OCI-LY3 (cell line): ENCODE measurements around the gene DOP1A.

Experiments used
- EZH2phosphoT487 ChIP-seq: fragments of 200-600 bp; shearing (Covaris generic); IDR thresholded peaks from 2 replicates; pipeline ENCODE4 v1.6.1; 2018; ENCODE audit warnings: antibody characterized with exemption, mixed run types, low read depth
- TF ChIP-seq, protein P1 (sequence below): fragments of 200-600, 300-600 bp; sonication (generic); IDR thresholded peaks from 2 replicates; pipeline ENCODE4 v1.5.1; 2014; ENCODE audit warnings: antibody characterized with exemption, low read length, low read depth

DNA sequence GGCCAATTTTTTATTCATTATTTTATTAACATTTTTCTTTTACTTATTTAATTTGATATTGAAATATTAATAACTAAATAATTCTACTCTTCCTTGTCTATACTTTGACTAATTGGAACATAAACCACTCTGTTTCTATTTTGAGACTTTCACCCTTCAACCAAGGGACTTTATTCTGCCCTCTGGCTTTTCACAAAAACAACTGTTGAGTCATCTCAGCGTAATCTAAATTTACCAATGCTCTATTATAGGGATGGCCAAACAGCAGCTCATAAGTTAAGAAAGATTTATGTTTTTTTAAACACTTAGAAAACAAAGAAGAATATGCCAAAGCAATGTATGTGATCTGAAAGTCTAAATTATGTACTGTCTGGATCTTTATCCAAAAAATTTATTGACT, 46.7 kb downstream of the DOP1A start:
- TF ChIP-seq, protein P1, sequence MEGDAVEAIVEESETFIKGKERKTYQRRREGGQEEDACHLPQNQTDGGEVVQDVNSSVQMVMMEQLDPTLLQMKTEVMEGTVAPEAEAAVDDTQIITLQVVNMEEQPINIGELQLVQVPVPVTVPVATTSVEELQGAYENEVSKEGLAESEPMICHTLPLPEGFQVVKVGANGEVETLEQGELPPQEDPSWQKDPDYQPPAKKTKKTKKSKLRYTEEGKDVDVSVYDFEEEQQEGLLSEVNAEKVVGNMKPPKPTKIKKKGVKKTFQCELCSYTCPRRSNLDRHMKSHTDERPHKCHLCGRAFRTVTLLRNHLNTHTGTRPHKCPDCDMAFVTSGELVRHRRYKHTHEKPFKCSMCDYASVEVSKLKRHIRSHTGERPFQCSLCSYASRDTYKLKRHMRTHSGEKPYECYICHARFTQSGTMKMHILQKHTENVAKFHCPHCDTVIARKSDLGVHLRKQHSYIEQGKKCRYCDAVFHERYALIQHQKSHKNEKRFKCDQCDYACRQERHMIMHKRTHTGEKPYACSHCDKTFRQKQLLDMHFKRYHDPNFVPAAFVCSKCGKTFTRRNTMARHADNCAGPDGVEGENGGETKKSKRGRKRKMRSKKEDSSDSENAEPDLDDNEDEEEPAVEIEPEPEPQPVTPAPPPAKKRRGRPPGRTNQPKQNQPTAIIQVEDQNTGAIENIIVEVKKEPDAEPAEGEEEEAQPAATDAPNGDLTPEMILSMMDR = no peak
- TF ChIP-seq EZH2phosphoT487 = no peak
